Measurements from ENCODE around the gene CHRD.
"Not testable (repeated sequence)": the region's sequence is repeated elsewhere in the genome, so short reads cannot be mapped to it uniquely, and the experiment has no call there.

CHRD gene

GRCh38 chr3:184428561-184429175, 48.8 kb downstream of the CHRD start:
- DNase-seq, result no peak

GRCh38 chr3:184429786-184430185, 49.9 kb downstream of the CHRD start:
- DNase-seq, result no peak

- no peak for DNase-seq
These were observed 51.1 kb downstream of the CHRD start for GRCh38 chr3:184430940-184431339.

GRCh38 chr3:184433178-184433577, 53.3 kb downstream of the CHRD start:
- DNase-seq, result not testable (repeated sequence)

GRCh38 chr3:184439096-184439495, 59.2 kb downstream of the CHRD start:
- no peak for DNase-seq

Measured in MV-4-11 (cell line).